Kidney capillary endothelial cell (primary cell): ENCODE data around the gene P4HA1.

ENCODE experiments used
- DNase-seq: peaks from one replicate; pipeline ENCODE4 v3.0.0-alpha.2; 2018; ENCODE audit warnings: low spot score

The P4HA1 gene

GRCh38 chr10:72976886-72977285, 119.8 kb downstream of the P4HA1 start:
- no peak for DNase-seq
